ELR (cell line): Measurements from ENCODE around the gene CCDC183.

Source experiments
- DNase-seq: peaks from one replicate; pipeline ENCODE4 v3.0.0-alpha.2; 2015; ENCODE audit warnings: low read depth

Gene CCDC183

GRCh38 chr9:136849960-136850865 is 54.1 kb downstream of the CCDC183 start:
- no peak for DNase-seq

- DNase-seq: no peak
Observed at GRCh38 chr9:136850866-136851775, 55.0 kb downstream of the CCDC183 start.

- no peak for DNase-seq
Observed at GRCh38 chr9:136851941-136852663, 56.0 kb downstream of the CCDC183 start, which contains the start of gene MAMDC4. Gene MAMDC4, plus strand, starts transcription at chr9:136852346. Its CDS starts 71 bp downstream, at chr9:136852417.

- no peak for DNase-seq
Observed at GRCh38 chr9:136852664-136853595, 56.8 kb downstream of the CCDC183 start.

- no peak for DNase-seq
Observed at GRCh38 chr9:136853596-136854112, 57.5 kb downstream of the CCDC183 start.

GRCh38 chr9:136854113-136854841 is 58.1 kb downstream of the CCDC183 start:
- no peak for DNase-seq

- DNase-seq: no peak
Observed at GRCh38 chr9:136854842-136855460, 58.8 kb downstream of the CCDC183 start.

- DNase-seq: no peak
Observed at GRCh38 chr9:136855461-136856078, 59.4 kb downstream of the CCDC183 start.

- DNase-seq: no peak
Observed at GRCh38 chr9:136856079-136856476, 59.9 kb downstream of the CCDC183 start.

- no peak for DNase-seq
Observed at GRCh38 chr9:136856541-136857141, 60.5 kb downstream of the CCDC183 start.

GRCh38 chr9:136857166-136857565 is 61.0 kb downstream of the CCDC183 start:
- no peak for DNase-seq
